ENCODE results near the gene DYNC1I2.

DNA sequence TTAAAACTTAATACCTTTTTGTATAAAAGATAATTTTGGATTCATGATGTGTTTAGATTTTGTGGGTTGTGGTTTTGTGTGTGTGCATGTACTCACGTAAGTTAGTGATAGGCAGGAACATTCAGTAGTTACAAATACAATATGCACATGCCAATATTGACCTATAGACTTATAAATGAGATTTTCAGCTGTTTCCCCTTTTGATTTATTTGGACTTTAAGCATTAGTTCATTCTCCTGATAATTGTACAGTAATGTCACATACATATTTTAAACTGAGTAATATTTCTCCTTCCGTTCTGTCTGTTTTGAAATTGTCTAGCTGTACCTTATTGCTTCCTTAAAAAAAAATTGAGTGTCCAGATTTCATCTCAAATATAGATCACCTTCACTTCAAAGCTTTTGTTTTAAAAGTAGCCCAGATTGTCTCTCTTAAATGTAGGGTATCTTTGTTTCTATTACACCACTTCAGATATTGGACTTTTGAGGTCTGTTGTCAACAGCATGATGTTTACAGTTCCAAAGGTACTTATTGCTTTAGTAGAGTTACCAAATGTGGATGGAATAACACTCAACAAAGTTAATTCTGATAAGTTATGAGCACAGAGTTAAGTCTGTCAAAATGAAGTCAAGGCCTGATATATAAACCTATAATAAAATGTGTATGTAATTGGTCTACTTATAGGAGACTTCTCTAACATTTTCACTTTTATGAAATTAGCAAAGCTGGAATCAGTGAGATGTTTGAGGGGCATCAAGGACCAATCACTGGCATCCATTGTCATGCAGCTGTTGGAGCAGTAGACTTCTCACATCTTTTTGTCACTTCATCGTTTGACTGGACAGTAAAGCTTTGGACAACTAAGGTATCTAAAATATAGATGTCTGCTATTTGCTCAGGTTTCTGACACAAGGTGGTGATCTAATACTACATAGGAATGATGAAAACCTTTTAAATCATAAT is 42.0 kb downstream of the DYNC1I2 start:
- TF ChIP-seq, protein P1, sequence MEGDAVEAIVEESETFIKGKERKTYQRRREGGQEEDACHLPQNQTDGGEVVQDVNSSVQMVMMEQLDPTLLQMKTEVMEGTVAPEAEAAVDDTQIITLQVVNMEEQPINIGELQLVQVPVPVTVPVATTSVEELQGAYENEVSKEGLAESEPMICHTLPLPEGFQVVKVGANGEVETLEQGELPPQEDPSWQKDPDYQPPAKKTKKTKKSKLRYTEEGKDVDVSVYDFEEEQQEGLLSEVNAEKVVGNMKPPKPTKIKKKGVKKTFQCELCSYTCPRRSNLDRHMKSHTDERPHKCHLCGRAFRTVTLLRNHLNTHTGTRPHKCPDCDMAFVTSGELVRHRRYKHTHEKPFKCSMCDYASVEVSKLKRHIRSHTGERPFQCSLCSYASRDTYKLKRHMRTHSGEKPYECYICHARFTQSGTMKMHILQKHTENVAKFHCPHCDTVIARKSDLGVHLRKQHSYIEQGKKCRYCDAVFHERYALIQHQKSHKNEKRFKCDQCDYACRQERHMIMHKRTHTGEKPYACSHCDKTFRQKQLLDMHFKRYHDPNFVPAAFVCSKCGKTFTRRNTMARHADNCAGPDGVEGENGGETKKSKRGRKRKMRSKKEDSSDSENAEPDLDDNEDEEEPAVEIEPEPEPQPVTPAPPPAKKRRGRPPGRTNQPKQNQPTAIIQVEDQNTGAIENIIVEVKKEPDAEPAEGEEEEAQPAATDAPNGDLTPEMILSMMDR (IDR thresholded peaks at IDR 0.05; ENCODE audit: low read length) = no peak
- TF ChIP-seq EZH2 (IDR thresholded peaks at IDR 0.05; ENCODE audit: borderline replicate concordance, low read length) = no peak

All from OCI-LY1 (cell line).